ENCODE measurements around the gene N4BP2. TPM values are rescaled to one million over a fixed set of nuclear protein-coding genes. Genes with fewer than 3 reads are reported as not detected.

The N4BP2 gene
- polyA plus RNA-seq, 1 donor = 11.3 TPM

DNA sequence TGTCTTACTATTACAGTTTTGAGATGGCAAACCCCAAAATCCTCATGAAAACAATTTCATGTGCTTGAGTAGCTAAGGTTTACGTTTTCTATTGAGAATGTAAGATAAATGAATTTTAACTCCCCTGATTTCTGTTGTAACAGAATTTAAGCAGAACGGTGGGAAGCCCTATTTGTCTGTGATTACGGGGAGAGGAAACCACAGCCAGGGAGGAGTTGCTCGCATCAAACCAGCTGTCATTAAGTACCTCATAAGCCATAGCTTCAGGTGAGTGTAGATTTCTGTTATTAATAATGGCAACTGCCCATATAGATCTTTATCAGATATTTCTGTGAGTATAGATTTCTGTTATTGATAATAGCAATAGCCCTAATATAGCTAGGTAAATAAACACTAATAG lies 96.0 kb downstream of the N4BP2 start:
- DNase-seq (ENCODE audit: low read depth) = no peak

DNA sequence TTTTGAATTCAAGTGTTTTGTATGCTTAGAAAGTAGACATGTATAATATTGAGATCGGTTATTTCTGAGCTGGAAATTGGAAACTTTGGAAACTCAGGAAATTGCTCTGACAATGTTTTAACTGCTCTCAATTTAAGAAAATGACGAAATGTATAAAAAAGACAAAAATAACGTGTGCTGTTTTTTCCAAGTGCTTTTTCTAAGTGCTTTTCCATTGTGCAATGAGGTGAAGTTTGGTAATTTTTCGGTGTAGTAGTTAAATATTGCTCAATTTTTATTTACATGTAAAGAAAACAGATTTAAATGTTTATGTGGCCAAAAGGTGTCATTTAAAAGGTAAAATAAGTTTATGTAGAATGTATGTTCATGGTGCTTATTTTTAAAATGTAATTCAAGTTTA lies 100.8 kb downstream of the N4BP2 start:
- DNase-seq (ENCODE audit: low read depth) = no peak

DNA sequence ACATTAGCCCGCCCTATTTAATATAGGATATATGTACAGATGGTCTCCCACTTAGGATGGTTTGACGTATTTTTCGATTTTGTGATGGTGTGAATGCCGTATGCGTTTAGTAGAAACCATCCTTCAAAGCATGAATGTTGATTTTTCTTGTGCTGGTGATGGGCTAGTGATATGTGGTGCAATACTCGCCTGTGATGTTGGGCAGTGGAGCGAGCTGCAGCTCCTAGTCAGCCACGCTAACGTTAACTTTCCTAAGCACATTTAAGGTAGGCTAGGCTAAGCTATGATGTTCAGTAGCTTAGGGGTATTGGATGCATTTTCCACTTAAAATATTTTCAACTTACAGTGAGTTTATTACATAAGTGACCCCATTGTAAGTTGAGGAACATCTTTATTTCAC lies 103.6 kb downstream of the N4BP2 start:
- no peak for DNase-seq (ENCODE audit: low read depth)

DNA sequence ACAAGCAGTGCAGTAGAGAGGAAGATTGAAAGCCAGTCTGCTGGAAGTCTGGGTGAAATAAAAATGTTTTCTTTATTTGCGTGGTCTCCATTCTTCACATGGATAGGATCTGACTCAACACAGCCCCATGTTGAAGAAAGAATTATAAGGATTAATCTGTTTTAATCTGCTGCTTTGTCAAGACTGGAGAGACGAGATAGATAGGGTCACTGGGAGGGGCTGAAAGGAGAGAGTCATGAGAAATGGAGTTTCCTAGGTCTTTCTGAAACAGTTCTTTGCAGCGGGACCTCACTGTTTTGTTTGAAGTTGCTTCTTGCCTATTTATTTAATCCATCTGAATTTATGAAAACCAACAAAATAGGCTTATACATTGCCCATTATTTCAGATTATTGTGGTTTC lies 107.8 kb downstream of the N4BP2 start:
- no peak for DNase-seq (ENCODE audit: low read depth)

- no peak for DNase-seq (ENCODE audit: low read depth)
Observed at GRCh38 chr4:40165916-40166315, 109.3 kb downstream of the N4BP2 start.

DNA sequence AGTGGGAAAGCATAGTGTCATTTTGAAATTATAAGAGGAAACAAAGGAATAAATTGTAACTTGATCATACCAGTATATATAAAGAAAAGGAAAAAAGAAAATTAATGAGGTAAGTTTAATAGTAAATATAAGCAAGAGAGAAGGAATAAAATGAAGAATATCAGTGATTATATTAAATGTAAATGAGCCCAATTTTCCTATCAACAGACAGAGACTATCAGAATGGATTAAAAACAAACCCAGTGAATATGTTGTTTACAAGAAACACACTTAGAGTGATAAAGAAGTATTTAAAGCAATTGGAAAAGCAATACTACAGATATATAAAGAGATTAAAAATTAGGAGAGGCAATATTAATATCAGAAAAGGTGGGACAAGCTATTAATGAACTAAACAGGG lies 111.4 kb downstream of the N4BP2 start:
- no peak for DNase-seq (ENCODE audit: low read depth)

- no peak for DNase-seq (ENCODE audit: low read depth)
Observed at GRCh38 chr4:40170588-40170987, 113.9 kb downstream of the N4BP2 start.

GRCh38 chr4:40173470-40173875 lies 116.8 kb downstream of the N4BP2 start:
- no peak for DNase-seq (ENCODE audit: low read depth)

GRCh38 chr4:40176602-40177001 lies 120.0 kb downstream of the N4BP2 start:
- no peak for DNase-seq (ENCODE audit: low read depth)

DNA sequence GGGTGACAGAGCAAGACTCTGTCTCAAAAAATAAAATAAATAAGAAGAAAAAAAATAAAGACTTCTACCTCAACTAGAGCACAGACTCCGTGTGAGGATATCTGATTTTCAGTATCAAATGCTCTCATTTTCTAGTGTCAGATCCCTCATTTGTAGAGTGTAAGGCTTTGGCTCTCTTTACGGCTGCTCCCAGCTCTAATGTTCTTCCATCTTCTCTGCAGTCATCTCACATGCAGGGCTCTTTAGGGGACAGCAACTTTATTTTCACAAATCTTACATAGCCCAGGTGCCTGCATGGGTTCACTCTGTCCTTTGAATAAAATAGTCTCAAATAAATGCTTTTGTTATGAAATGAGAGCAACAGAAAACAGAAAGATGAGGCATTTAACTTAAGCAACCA lies 120.9 kb downstream of the N4BP2 start:
- DNase-seq (ENCODE audit: low read depth) = no peak

DNA sequence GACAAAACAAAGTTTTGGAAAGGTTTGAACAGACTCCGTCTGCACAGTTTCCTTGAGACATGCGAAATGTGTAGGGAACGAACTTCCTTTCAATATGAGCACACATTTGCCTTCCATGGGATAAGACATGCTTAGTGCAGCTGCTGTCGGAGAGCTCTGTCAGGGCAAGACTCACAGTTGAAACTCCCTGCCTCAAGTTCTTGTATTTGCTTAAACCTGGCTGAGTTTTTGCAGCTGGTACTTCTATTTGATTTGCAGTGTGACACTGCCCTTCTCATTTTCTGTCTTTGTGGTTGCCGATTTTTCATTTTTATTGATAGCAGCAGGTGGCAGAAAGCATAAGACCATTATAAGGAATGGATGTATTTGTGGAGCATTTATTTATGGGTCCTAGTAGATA lies 122.0 kb downstream of the N4BP2 start:
- DNase-seq (ENCODE audit: low read depth) = no peak

DNA sequence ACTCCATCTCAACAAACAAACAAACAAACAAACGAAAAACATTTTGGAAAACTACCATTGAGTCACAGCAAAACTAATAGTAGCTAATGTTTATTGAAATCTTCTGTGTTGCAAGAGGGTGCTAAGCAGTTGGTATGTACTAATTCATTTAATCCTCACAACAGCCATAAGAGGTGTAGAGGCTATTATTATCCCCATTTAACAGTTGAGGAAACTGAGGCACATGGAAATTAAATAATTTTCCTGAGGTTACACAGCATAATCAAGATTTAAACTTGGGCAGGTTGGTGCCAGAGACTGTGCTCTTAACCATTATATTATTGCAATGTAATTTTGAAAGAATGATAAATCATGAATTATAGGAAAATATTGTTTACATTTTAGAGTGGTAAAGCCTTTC lies 122.7 kb downstream of the N4BP2 start:
- DNase-seq (ENCODE audit: low read depth) = no peak

DNA sequence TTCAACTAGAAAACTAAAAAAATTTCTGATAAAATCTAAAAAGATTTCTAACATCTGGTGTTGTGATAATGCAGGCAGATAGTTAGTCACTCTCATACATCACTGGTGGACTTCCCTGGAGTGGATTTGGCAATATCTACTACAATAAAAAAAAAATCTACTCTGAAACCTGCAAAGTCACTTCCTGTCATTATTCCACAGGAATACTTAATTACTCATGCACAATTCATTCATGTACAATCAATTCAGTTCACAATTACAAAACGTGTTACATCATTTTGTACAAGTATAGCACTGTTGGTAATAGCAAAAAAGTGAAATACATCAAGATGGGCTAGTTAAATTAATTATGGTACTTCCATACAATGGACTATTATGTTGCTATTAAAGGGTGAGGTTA lies 123.7 kb downstream of the N4BP2 start:
- no peak for DNase-seq (ENCODE audit: low read depth)

DNA sequence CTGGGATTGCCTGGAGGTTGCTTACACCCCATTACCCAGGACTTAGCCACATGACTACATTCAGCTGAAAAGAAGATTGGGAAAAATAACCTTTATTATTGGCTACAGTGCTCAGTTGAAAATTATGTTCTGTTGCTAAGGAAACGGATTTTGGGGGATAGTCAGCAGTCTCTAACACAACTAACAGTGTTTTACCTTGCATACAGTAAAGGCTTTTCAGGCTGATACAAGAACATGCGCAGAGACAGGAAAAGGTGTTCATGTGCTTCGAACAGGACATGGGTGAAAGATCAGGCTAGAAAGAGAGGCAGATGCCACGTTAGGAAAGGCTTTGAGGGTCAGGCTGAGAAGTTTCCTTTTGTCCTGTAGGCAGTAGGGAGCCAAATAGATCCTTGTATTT lies 125.4 kb downstream of the N4BP2 start:
- no peak for DNase-seq (ENCODE audit: low read depth)

DNA sequence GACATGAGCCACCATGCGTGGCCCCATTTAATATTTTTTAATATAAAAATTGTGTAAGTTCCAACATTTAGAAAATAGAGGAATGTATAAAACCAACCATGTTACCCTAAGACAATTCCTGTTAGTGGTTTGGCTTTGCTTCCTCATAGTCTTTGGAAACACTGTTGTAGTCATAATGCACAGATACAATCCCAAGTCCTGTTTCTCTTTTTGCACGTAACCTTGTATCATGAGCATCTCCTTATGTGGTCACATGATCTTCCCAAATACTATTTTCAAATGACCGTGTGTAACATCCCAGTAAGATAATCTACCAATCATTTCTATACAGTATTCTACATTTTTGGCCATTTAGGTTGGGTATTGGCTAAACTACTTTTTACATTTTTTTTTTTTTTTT lies 126.3 kb downstream of the N4BP2 start:
- no peak for DNase-seq (ENCODE audit: low read depth)

GRCh38 chr4:40183615-40184411 lies 127.2 kb downstream of the N4BP2 start:
- no peak for DNase-seq (ENCODE audit: low read depth)

DNA sequence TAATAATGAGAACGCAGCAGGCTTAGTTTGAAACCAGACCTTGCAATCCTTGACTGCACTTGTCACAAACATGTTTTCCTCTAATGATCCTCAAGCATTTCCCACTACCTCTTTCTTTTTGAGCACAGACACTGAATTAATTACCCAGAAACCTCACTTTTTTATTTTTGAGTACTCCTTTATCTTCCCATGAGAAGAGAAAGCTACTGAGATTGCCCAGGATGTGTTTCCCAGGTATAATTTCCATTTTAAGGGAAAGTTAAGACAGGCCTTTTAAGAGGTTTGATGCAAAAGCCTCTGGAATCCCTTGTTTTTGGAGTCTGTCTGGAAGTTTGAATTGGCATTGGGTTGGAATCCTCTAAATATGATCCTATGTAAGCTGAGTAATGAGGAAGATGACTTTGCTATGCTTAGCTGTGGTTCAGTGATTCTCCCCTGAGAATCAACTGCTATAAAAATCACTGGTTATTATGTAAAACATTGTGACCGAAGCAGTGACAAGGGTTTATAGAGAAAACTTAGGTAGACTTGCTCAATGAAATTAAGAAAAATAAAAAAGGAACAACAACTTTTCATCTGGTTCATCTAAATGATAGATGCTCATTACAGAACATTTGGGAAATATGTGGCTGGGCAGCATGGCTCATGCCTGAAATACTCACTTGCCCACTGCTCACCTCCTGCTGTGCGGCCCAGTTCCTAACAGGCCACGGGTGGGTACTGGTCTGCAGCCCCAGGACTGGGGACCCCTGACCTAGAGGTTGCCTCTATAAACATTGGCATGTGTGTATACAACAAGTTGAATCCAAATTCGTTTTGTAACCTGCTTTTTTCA lies 129.4 kb downstream of the N4BP2 start:
- DNase-seq (ENCODE audit: low read depth) = no peak

DNA sequence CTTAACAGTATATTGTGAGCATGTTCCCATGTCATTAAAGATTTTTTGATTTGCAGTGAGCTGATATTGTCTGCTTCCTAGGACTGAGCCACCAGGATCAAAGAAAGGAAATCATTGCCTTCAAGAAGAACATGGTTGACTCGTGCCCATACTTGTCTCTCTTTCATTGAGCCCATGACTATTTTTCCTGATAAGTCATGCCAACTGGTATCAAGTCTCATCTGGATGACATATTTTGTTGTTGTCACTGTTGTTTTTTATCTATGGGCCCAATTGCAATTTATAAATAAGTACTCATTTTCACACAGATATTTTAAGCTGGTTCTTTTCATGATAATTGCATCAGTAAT lies 130.0 kb downstream of the N4BP2 start:
- no peak for DNase-seq (ENCODE audit: low read depth)

DNA sequence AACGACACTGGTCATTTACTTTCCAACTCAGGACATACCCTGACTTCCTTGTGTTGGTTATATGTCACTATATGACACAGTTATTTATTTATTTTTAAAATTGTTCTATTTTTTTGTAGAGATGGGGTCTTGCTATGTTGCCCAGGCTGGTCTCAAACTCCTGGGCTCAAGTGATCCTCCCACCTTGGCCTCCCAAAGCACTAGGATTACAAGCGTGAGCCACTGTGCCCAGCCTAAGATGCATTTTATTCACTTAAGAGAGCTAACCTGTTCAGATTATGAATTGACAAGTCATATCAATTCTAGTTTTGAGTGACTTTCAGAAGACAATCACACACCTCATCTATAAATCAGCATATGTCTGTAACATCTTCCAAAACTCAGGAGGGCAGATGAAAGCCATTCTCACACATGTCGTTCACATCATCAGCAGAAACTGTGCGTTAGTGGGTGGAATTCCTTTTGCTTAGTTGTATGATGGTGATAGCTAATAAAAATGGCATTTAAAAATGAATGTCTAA lies 130.8 kb downstream of the N4BP2 start:
- DNase-seq (ENCODE audit: low read depth) = no peak

DNA sequence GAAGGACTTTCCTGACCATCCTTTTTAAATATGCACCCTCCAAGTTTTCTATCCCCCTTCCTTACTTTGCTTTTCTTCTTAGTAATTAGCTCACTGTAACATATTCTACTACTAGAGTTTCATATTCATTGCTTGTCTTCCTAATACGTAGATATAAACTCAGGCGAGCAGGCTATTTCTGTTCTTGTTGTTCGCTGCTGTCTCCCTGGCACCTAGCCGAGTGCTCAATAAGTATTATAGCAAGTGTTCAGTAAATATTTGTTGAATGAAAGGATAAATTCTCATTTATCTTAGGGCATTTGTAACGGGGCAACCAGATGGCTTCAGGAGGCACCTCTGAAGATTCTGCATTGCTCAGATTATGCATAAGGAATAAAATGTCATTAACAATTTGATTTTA lies 133.4 kb downstream of the N4BP2 start:
- DNase-seq (ENCODE audit: low read depth) = no peak

DNA sequence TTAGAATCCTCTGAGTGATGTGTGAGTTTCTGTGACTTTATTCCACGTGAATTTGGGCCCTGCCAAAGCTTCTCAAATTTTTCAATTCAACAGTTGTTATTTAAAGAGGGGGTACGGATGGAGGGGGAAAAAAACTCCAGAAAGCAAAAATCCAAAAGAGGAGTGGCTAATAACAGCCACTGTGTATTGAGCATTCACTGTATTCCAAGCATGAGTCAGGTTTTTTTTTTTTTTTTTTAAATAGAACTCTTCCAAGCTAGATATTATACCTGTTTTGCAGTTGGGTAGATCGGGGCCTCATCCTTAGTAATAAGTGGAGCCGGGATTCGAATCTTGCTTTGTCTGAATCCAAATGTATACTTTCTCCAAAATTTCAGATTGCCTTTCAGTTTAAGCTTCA lies 133.8 kb downstream of the N4BP2 start:
- no peak for DNase-seq (ENCODE audit: low read depth)

DNA sequence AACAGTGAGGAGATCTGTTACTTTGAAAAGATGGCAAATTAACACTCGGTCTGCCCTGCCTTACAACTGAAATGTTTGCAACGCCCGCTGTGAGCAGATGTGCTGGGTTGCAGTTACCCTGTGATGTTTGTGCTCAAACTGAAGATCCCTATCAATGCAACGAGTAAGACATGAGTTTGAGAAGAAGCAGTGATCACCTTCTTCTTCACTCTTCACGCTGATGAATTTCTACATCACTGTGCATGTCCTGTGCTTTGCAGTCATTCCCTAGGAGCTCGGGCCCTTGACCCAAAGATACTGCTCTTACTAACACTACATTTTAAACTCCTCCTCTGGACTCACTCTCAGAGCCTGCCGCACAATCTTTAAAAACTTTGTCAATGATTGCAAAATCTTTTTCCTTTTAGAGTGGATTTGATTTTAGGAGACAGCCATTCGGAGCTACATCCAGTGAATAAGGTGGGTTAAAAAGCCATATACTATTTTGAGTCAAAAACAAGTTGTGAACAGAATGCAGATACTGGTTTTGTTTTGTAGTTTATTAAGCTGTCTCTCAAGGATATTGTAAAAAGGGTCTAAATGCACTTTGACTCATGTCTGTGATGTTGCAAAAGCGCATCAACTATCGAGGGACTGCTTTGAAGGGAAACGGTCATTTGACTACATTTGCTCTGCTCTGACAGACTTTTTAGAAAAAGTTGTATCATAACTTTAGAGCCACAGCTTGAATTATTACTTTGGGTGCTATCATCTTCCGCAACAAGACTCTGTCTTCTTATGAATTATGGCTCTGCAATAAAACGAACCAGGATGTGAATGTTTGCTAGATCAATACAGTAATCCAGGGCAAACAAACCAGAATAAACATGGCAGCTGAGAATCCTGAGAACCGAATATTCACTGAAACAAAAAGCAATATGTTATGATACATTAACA lies 134.5 kb downstream of the N4BP2 start:
- DNase-seq (ENCODE audit: low read depth) = no peak
